ENCODE results near the gene OR2T33.
"Not testable (repeated sequence)": the region's sequence is repeated elsewhere in the genome, so short reads cannot be mapped to it uniquely, and the experiment has no call there.

OR2T33 gene

GRCh38 chr1:248277876-248278275 is at the start of gene OR2T33:
Gene OR2T33, minus strand, starts transcription at chr1:248277976. Its CDS starts 4,162 bp downstream, at chr1:248273814.
- no peak for DNase-seq

- DNase-seq: no peak
These were observed 46.7 kb upstream of the OR2T33 start, which contains the start of gene OR2M7 for GRCh38 chr1:248324468-248324867. Gene OR2M7, minus strand, starts transcription at chr1:248324568. Its CDS starts 0 bp downstream, at chr1:248324568.

GRCh38 chr1:248316796-248317195 is 39.0 kb upstream of the OR2T33 start:
- no peak for DNase-seq

GRCh38 chr1:248306740-248307139 is 29.0 kb upstream of the OR2T33 start:
- not testable (repeated sequence) for DNase-seq

- no peak for DNase-seq
These were observed 28.3 kb upstream of the OR2T33 start for GRCh38 chr1:248306103-248306502.

GRCh38 chr1:248305672-248306071 is 27.9 kb upstream of the OR2T33 start:
- DNase-seq: not testable (repeated sequence)

GRCh38 chr1:248303324-248303723 is 25.5 kb upstream of the OR2T33 start, which contains the start of gene OR2T12:
Gene OR2T12, minus strand, starts transcription at chr1:248303424. Its CDS starts 7,846 bp downstream, at chr1:248295578.
- DNase-seq: no peak

- no peak for DNase-seq
These were observed 10.6 kb upstream of the OR2T33 start for GRCh38 chr1:248288391-248288790.

GRCh38 chr1:248273225-248273624 is 4.6 kb downstream of the OR2T33 start:
- not testable (repeated sequence) for DNase-seq

- DNase-seq: no peak
These were observed 9.6 kb downstream of the OR2T33 start for GRCh38 chr1:248268178-248268577.

- DNase-seq: not testable (repeated sequence)
These were observed 18.5 kb downstream of the OR2T33 start for GRCh38 chr1:248259309-248259708.

GRCh38 chr1:248243204-248243603 is 34.6 kb downstream of the OR2T33 start:
- DNase-seq: peak; percentile 27

GRCh38 chr1:248239478-248239877 is 38.3 kb downstream of the OR2T33 start:
- DNase-seq: no peak

- no peak for DNase-seq
These were observed 46.7 kb downstream of the OR2T33 start, which contains the start of gene OR2M4 for GRCh38 chr1:248231117-248231516. Gene OR2M4, plus strand, starts transcription at chr1:248231417. Its CDS starts 7,512 bp downstream, at chr1:248238929.

- DNase-seq: no peak
These were observed 48.3 kb downstream of the OR2T33 start for GRCh38 chr1:248229360-248229908.

GRCh38 chr1:248225537-248225936 is 52.2 kb downstream of the OR2T33 start:
- no peak for DNase-seq
